HepG2 (cell line): Measurements from ENCODE around the gene DQX1. TPM values are rescaled to one million over a fixed set of nuclear protein-coding genes. Genes with fewer than 3 reads are reported as not detected.

Experiments used
- BCL3 ChIP-seq: sonication (generic); formaldehyde crosslinking; IDR thresholded peaks from 2 replicates; pipeline ENCODE4 v1.5.1; 2020; ENCODE audit warnings: mild to moderate bottlenecking, missing genetic modification reagents, moderate library complexity
- DNMT1 ChIP-seq: sonication (generic); formaldehyde crosslinking; IDR thresholded peaks from 2 replicates; pipeline ENCODE4 v1.5.1; 2020; ENCODE audit warnings: mild to moderate bottlenecking, missing genetic modification reagents
- ESRRA ChIP-seq: sonication (generic); formaldehyde crosslinking; IDR thresholded peaks from 2 replicates; pipeline ENCODE4 v1.5.1; 2020; ENCODE audit warnings: mild to moderate bottlenecking, low read depth, missing genetic modification reagents
- GZF1 ChIP-seq: sonication (generic); formaldehyde crosslinking; IDR thresholded peaks from 2 replicates; pipeline ENCODE4 v1.5.1; 2020; ENCODE audit warnings: mild to moderate bottlenecking, missing genetic modification reagents
- HNRNPUL1 ChIP-seq: fragments of 200-400 bp; formaldehyde crosslinking; IDR thresholded peaks from 2 replicates; pipeline ENCODE4 v1.6.1; 2017; ENCODE audit warnings: low read depth, mild to moderate bottlenecking, low read length, moderate library complexity
- LCORL ChIP-seq, 2 experiments: fragments of 450-650 bp in 1 of 2; sonication (generic) in 1 of 2; formaldehyde crosslinking in 1 of 2; IDR thresholded peaks; 2 replicates each; pipeline versions ENCODE4 v1.5.0 to v1.6.1; 2017 to 2020; ENCODE audit warnings: antibody characterized with exemption in 1 of 2, missing genetic modification reagents in 1 of 2
- MED1 ChIP-seq: sonication (generic); formaldehyde crosslinking; IDR thresholded peaks from 2 replicates; pipeline ENCODE4 v1.4.0; 2020; ENCODE audit warnings: missing genetic modification reagents
- NFAT5 ChIP-seq: sonication (generic); formaldehyde crosslinking; IDR thresholded peaks from 2 replicates; pipeline ENCODE4 v1.4.0; 2020; ENCODE audit warnings: missing genetic modification reagents
- SAFB2 ChIP-seq: sonication (generic); formaldehyde crosslinking; IDR thresholded peaks from 2 replicates; pipeline ENCODE4 v1.5.1; 2020; ENCODE audit warnings: missing genetic modification reagents, low read depth, mild to moderate bottlenecking, borderline replicate concordance
- SP1 ChIP-seq, 2 experiments: fragments of 450-650 bp in 1 of 2; sonication (generic) in 1 of 2; formaldehyde crosslinking in 1 of 2; IDR thresholded peaks; 2 replicates each; pipeline versions ENCODE4 v1.4.0 to v1.6.1; 2016 to 2020; ENCODE audit warnings: missing genetic modification reagents in 1 of 2
- ZBTB33 ChIP-seq: sonication (generic); formaldehyde crosslinking; IDR thresholded peaks from 2 replicates; pipeline ENCODE4 v1.4.0; 2020; ENCODE audit warnings: missing genetic modification reagents
- ZMAT5 ChIP-seq: sonication (generic); formaldehyde crosslinking; IDR thresholded peaks from 2 replicates; pipeline ENCODE4 v1.5.0; 2020; ENCODE audit warnings: mild to moderate bottlenecking, low read depth, missing genetic modification reagents, borderline replicate concordance
- ZMYM2 ChIP-seq: sonication (generic); formaldehyde crosslinking; IDR thresholded peaks from 2 replicates; pipeline ENCODE4 v1.8.0; 2022; ENCODE audit warnings: mild to moderate bottlenecking, missing genetic modification reagents
- ZNF256 ChIP-seq: sonication (generic); formaldehyde crosslinking; conservative IDR thresholded peaks from 2 replicates; pipeline ENCODE4 v1.4.0; 2020; ENCODE audit warnings: missing genetic modification reagents
- ZNF589 ChIP-seq: sonication (generic); formaldehyde crosslinking; conservative IDR thresholded peaks from 2 replicates; pipeline ENCODE4 v1.8.0; 2022; ENCODE audit warnings: mild to moderate bottlenecking, moderate library complexity, missing genetic modification reagents
- ZNF713 ChIP-seq: sonication (generic); formaldehyde crosslinking; IDR thresholded peaks from 2 replicates; pipeline ENCODE4 v1.4.0; 2020; ENCODE audit warnings: mild to moderate bottlenecking, missing genetic modification reagents
- polyA plus RNA-seq, 8 experiments: library from polyadenylated mRNA; depleted of rRNA in 3 of 8; stranded (reverse) in 7 of 8; unstranded in 1 of 8; fragments of >200 nt; fragmentation: Illumina TruSeq in 4 of 8; extraction: Trizol in 4 of 8; gene quantifications; 2 replicates each; pipeline versions ENCODE4 v1.2.1 to v1.2.3, GENCODE V29; 2011 to 2016; ENCODE audit warnings: low read depth in 4 of 8, missing spikeins in 1 of 8, mixed read lengths in 1 of 8; ENCODE audit not compliant: insufficient read depth in 1 of 8
- total RNA-seq, 5 experiments: library from RNA; depleted of rRNA; stranded (reverse); fragments of >200 nt; fragmentation: Illumina TruSeq; extraction: Trizol; gene quantifications; 2 replicates each; pipeline ENCODE4 v1.2.3, GENCODE V29; 2016; ENCODE audit warnings: low read depth in 1 of 5

DQX1 gene
- total and polyA plus RNA-seq, 2 of the 13 experiments (the other 11 are each of a cell fraction or from before 2014, with no cell fraction given), result 27.6 to 89.8 TPM

- TF ChIP-seq ZBTB33 (CRISPR knock-in tag) (peak; percentile 6; the same call in 1 of the 2 replicates), DNMT1 (no peak), SP1 (IDR thresholded peaks at IDR 0.05) (no peak), SP1 (CRISPR knock-in tag; IDR thresholded peaks at IDR 0.05) (peak; percentile 12; the same call in 1 of the 2 replicates), GZF1 (0 out of 2 replicates have a peak, but pooled peaks have one; percentile 27), NFAT5 (CRISPR knock-in tag) (no peak), MED1 (no peak), ZNF589 (CRISPR knock-in tag) (0 out of 2 replicates have a peak, but pooled peaks have one; percentile 35), ZNF713 (CRISPR knock-in tag) (no peak), BCL3 (CRISPR knock-in tag) (no peak), ZNF256 (CRISPR knock-in tag) (0 out of 2 replicates have a peak, but pooled peaks have one; percentile 10), ZMAT5 (CRISPR knock-in tag) (no peak), SAFB2 (CRISPR knock-in tag) (0 out of 2 replicates have a peak, but pooled peaks have one; percentile 36), ESRRA (no peak), LCORL (IDR thresholded peaks at IDR 0.05) (no peak), LCORL (CRISPR knock-in tag; IDR thresholded peaks at IDR 0.05) (0 out of 2 replicates have a peak, but pooled peaks have one; percentile 5), ZMYM2 (no peak), HNRNPUL1 (no peak)
Measured at GRCh38 chr2:74513605-74514367, 12.2 kb downstream of the DQX1 start (continued).
